ENCODE data around the gene MYO7B. TPM values are rescaled to one million over a fixed set of nuclear protein-coding genes. Genes with fewer than 3 reads are reported as not detected.

Gene MYO7B
- total and polyA plus RNA-seq, 2 experiments from 2014 or later: 0.06 to 0.12 TPM

GRCh38 chr2:127661072-127661649, 125.7 kb downstream of the MYO7B start:
- Histone ChIP-seq H3K27me3 (peaks cover 25% of the 10 kb centered on the region), H3K36me3 (no peaks in the 10 kb centered on the region), H3K4me1 (ENCODE audit: low read depth) (peaks cover 29% of the 10 kb centered on the region), H3K4me3 (no peak overlapping the region), H3K9me3 (ENCODE audit: low read depth) (no peaks in the 10 kb centered on the region), H3K27ac (peak overlapping the region; percentile 88)
- TF ChIP-seq CTCF (IDR thresholded peaks at IDR 0.05; ENCODE audit: low read depth, low read length): no peak
- peak; percentile 62 to 84 for DNase-seq (ENCODE audit: low read depth in 1 of 2, low spot score in 1 of 2)

DNA sequence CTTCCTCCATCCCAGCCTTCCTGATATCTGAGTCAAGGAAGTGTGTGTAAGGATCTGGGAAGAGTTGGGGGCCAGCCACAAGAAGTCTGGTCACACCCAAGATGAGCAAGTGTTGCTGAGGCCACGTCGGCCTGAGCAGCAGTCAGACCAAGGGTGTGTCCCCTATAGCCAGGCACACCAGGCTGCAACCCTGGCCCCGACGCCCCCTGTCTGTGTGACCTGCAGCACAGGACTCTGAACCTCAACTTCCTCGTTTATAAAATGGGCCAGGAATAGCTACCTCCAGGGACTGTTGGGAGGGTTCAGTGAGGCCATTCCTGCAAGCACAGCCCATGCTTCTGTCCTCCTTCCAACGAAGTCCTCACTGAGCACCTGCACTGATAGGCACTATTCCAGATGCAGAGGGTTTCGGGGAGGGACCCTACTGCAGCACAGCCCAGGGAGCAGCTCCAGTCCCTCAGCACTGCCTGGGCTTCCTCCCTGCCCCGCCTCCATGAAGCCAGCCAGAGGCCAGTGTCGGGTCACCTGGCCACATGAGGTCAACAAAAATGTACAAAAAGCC, 126.5 kb downstream of the MYO7B start:
- Histone ChIP-seq H3K4me1 (ENCODE audit: low read depth) (peaks cover 29% of the 10 kb centered on the region), H3K4me3 (no peak overlapping the region), H3K27ac (peak overlapping the region; percentile 88), H3K36me3 (no peaks in the 10 kb centered on the region), H3K9me3 (ENCODE audit: low read depth) (no peaks in the 10 kb centered on the region), H3K27me3 (peaks cover 33% of the 10 kb centered on the region)
- TF ChIP-seq CTCF (IDR thresholded peaks at IDR 0.05; ENCODE audit: low read depth, low read length): no peak
- DNase-seq (ENCODE audit: low read depth in 1 of 2, low spot score in 1 of 2): no peak

DNA sequence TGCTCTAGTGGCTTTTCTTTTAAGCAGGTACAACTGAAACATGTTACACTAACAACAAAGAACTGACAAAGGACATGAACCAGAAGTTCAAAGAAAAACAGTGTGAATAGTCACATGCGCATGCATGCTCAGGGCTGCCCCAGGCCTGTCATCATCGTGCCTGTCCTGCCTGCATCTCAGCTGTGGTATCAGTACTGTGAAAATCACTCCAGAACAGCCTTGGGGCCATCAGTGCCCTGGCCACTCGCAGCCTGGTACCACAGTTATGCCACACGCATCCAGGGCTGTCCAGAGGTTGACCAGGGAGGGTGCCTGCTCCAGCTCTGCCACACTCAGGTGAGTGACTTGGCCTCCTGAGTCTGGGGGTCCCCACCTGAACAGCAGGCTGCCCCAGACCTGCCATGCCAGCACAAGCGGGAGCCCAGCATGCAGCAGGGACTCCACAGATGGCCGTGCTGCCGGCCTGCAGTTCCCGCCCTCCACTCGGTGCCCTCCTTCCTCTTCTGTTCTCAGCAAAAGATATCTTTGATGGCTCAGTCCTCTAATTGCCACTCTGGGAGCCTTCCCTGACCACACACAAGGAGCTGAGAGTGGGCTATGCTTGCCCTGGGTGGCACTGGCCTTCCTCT, 127.6 kb downstream of the MYO7B start:
- TF ChIP-seq CTCF (IDR thresholded peaks at IDR 0.05; ENCODE audit: low read depth, low read length): no peak
- no peak overlapping the region for H3K4me3 ChIP-seq
- no peak for DNase-seq (ENCODE audit: low read depth in 1 of 2, low spot score in 1 of 2)
- H3K36me3 ChIP-seq: no peaks in the 10 kb centered on the region
- peaks cover 29% of the 10 kb centered on the region for H3K4me1 ChIP-seq (ENCODE audit: low read depth)
- no peaks in the 10 kb centered on the region for H3K9me3 ChIP-seq (ENCODE audit: low read depth)
- H3K27me3 ChIP-seq: peaks cover 33% of the 10 kb centered on the region
- peak overlapping the region; percentile 26 for H3K27ac ChIP-seq

DNA sequence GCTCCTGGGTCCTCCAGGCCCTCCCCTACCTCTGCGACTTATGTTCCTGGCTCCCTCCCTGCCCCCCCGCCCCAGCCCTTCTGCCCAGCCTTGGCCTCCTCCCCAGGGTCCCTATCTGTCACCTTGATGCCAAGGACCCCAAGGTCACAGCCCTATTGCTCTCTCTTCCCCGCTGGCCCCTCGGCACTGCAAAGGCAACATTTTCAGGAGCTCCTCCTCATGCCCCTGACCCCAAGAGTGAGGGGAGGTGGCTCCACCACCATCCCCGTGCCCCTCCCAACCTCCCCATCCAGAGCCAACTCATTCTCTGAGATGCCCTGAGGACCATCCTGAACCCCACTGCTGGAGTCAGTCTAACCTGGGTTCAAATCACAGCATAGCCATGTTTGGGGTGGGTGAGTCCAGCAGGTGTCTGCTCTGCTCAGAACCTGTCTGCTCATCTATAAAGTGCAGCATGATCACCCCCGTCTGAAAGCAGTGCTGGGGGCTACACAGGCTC, 128.1 kb downstream of the MYO7B start:
- no peak overlapping the region for H3K4me3 ChIP-seq
- H3K4me1 ChIP-seq (ENCODE audit: low read depth): peaks cover 29% of the 10 kb centered on the region
- H3K27ac ChIP-seq: no peak overlapping the region
- no peak for DNase-seq (ENCODE audit: low read depth in 1 of 2, low spot score in 1 of 2)
- no peak for TF ChIP-seq CTCF (IDR thresholded peaks at IDR 0.05; ENCODE audit: low read depth, low read length)
- H3K9me3 ChIP-seq (ENCODE audit: low read depth): no peaks in the 10 kb centered on the region
- H3K27me3 ChIP-seq: peaks cover 33% of the 10 kb centered on the region
- no peaks in the 10 kb centered on the region for H3K36me3 ChIP-seq

- no peak for DNase-seq (ENCODE audit: low read depth in 1 of 2, low spot score in 1 of 2)
- Histone ChIP-seq H3K27ac (no peak overlapping the region), H3K9me3 (ENCODE audit: low read depth) (no peaks in the 10 kb centered on the region), H3K4me1 (ENCODE audit: low read depth) (peaks cover 29% of the 10 kb centered on the region), H3K36me3 (no peaks in the 10 kb centered on the region), H3K4me3 (no peak overlapping the region), H3K27me3 (peaks cover 33% of the 10 kb centered on the region)
- no peak for TF ChIP-seq CTCF (IDR thresholded peaks at IDR 0.05; ENCODE audit: low read depth, low read length)
Measured at GRCh38 chr2:127664065-127664894, 128.8 kb downstream of the MYO7B start.
